Ishikawa (cell line): ENCODE data around the gene F3.

Source experiments
- CEBPB ChIP-seq: IDR thresholded peaks from 2 replicates; pipeline ENCODE4 v1.6.1; 2012
- CREB1 ChIP-seq: IDR thresholded peaks from 2 replicates; pipeline ENCODE4 v1.6.1; 2012; ENCODE audit warnings: low read depth
- EGR1 ChIP-seq: IDR thresholded peaks from 2 replicates; pipeline ENCODE4 v1.6.1; 2012
- EP300 ChIP-seq: IDR thresholded peaks from 2 replicates; pipeline ENCODE4 v1.6.1; 2012; ENCODE audit warnings: borderline replicate concordance
- FOXM1 ChIP-seq: IDR thresholded peaks from 2 replicates; pipeline ENCODE4 v1.6.1; 2012; ENCODE audit warnings: low read depth, borderline replicate concordance
- NFIC ChIP-seq: IDR thresholded peaks from 2 replicates; pipeline ENCODE4 v1.6.1; 2012
- RAD21 ChIP-seq: IDR thresholded peaks from 2 replicates; pipeline ENCODE4 v1.6.1; 2012; ENCODE audit warnings: low read depth
- TAF1 ChIP-seq: IDR thresholded peaks from 2 replicates; pipeline ENCODE4 v1.6.1; 2012; ENCODE audit warnings: low read depth, mild to moderate bottlenecking
- TCF12 ChIP-seq: IDR thresholded peaks from 2 replicates; pipeline ENCODE4 v1.6.1; 2012; ENCODE audit warnings: low read depth
- TEAD4 ChIP-seq: IDR thresholded peaks from 2 replicates; pipeline ENCODE4 v1.6.1; 2012
- YY1 ChIP-seq: IDR thresholded peaks from 2 replicates; pipeline ENCODE4 v1.6.1; 2012; ENCODE audit warnings: low read depth
- ZBTB7A ChIP-seq: IDR thresholded peaks from 2 replicates; pipeline ENCODE4 v1.6.1; 2012; ENCODE audit warnings: low read depth
- TF ChIP-seq, protein P1 (sequence below): IDR thresholded peaks from 2 replicates; pipeline ENCODE4 v1.6.1; 2012; ENCODE audit warnings: low read depth, mild to moderate bottlenecking
- TF ChIP-seq, protein P2 (sequence below): IDR thresholded peaks from 2 replicates; pipeline ENCODE4 v1.6.1; 2012
- TF ChIP-seq, protein P3 (sequence below): IDR thresholded peaks from 2 replicates; pipeline ENCODE4 v1.6.1; 2012

F3 gene

DNA sequence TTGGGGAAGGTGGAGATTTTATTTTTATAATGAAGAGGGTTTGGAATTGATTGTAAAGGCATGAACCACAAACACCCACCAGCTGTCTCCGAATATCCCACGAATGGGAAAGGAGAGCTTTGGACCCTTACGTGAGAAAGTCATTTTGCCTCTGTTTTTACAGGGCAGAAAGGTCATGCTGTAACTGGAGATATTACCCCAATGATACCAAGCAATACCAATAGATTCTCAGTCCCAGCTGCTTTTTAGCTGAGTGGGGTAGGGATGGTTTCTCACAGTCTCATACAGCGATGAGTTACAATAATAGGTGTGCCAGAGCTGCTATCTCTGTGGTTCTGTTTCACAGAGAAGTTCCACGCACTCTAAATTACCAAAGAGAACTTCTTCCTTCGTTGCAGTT, 8.8 kb upstream of the F3 start:
- TF ChIP-seq, protein P1, sequence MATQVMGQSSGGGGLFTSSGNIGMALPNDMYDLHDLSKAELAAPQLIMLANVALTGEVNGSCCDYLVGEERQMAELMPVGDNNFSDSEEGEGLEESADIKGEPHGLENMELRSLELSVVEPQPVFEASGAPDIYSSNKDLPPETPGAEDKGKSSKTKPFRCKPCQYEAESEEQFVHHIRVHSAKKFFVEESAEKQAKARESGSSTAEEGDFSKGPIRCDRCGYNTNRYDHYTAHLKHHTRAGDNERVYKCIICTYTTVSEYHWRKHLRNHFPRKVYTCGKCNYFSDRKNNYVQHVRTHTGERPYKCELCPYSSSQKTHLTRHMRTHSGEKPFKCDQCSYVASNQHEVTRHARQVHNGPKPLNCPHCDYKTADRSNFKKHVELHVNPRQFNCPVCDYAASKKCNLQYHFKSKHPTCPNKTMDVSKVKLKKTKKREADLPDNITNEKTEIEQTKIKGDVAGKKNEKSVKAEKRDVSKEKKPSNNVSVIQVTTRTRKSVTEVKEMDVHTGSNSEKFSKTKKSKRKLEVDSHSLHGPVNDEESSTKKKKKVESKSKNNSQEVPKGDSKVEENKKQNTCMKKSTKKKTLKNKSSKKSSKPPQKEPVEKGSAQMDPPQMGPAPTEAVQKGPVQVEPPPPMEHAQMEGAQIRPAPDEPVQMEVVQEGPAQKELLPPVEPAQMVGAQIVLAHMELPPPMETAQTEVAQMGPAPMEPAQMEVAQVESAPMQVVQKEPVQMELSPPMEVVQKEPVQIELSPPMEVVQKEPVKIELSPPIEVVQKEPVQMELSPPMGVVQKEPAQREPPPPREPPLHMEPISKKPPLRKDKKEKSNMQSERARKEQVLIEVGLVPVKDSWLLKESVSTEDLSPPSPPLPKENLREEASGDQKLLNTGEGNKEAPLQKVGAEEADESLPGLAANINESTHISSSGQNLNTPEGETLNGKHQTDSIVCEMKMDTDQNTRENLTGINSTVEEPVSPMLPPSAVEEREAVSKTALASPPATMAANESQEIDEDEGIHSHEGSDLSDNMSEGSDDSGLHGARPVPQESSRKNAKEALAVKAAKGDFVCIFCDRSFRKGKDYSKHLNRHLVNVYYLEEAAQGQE: no peak
- TF ChIP-seq ZBTB7A: no peak
- no peak for TF ChIP-seq EP300
- TF ChIP-seq, protein P2, sequence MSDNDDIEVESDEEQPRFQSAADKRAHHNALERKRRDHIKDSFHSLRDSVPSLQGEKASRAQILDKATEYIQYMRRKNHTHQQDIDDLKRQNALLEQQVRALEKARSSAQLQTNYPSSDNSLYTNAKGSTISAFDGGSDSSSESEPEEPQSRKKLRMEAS: no peak
- no peak for TF ChIP-seq TEAD4
- TF ChIP-seq NFIC: no peak
- no peak for TF ChIP-seq YY1
- no peak for TF ChIP-seq RAD21
- TF ChIP-seq TCF12: no peak

DNA sequence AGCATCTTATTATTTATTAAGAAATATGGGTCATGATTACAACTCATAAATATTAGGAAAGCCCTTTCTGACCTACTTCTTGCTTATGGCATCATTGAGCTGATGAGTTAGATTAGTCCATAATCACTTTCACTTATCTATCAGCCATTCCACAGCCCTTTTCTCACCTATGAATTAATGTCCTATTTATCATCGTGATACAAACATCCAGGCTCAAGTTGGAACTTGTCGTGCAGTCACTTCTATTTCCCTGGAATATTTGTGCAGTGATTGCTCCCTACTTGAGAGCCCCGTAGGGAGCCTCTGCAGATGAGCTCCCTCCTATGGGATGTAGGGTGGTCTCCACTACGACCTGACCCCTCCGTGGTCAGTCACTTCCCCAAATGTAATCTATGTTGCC, 8.1 kb upstream of the F3 start:
- TF ChIP-seq FOXM1 (no peak), NFIC (no peak), TAF1 (no peak), TEAD4 (no peak), ZBTB7A (no peak), YY1 (no peak)
- TF ChIP-seq, protein P3, sequence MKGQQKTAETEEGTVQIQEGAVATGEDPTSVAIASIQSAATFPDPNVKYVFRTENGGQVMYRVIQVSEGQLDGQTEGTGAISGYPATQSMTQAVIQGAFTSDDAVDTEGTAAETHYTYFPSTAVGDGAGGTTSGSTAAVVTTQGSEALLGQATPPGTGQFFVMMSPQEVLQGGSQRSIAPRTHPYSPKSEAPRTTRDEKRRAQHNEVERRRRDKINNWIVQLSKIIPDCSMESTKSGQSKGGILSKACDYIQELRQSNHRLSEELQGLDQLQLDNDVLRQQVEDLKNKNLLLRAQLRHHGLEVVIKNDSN: no peak
- TF ChIP-seq, protein P2: no peak

DNA sequence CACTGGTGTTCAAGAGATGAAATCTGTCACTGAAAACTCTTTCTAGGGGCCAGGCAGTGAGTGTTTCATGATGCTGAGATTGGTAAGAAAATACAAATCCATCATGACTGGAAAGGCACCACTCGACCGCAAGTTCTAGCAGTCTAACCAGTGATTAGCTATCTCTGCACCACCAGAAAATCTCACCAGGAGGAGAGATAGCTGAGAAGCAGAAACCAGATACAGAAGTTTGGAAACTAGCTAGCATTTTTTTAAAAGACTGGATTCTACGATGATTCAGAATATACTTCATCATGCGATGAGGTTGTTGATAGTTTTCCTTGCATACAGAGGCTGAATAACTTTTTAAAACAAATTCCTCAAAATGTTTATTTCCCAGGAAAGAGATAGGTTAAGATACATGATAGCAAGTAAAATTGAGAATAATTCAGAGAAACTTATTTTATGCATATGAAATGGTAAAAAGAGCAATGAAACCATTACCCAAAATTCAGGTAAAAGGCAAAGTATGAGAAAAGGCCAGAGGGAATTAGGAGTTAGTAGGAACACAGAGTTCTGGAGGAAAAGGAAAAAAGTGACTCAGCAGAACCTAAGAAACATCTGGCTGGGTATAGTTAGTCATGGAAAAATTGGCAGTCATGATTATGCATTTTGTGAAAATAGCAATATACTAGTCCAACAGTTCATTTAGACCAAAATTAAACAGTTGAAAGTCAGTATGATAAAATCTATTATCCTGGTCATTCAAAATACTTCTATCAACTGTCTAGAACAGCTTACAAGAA, 3.3 kb upstream of the F3 start:
- TF ChIP-seq, protein P3: no peak
- no peak for TF ChIP-seq EP300
- no peak for TF ChIP-seq ZBTB7A
- no peak for TF ChIP-seq YY1
- TF ChIP-seq FOXM1: no peak
- no peak for TF ChIP-seq TCF12
- TF ChIP-seq, protein P2: no peak
- TF ChIP-seq NFIC: no peak
- no peak for TF ChIP-seq CREB1
- TF ChIP-seq, protein P1: no peak
- TF ChIP-seq TEAD4: no peak
- no peak for TF ChIP-seq RAD21
- no peak for TF ChIP-seq CEBPB
- TF ChIP-seq TAF1: no peak
- TF ChIP-seq EGR1: no peak

DNA sequence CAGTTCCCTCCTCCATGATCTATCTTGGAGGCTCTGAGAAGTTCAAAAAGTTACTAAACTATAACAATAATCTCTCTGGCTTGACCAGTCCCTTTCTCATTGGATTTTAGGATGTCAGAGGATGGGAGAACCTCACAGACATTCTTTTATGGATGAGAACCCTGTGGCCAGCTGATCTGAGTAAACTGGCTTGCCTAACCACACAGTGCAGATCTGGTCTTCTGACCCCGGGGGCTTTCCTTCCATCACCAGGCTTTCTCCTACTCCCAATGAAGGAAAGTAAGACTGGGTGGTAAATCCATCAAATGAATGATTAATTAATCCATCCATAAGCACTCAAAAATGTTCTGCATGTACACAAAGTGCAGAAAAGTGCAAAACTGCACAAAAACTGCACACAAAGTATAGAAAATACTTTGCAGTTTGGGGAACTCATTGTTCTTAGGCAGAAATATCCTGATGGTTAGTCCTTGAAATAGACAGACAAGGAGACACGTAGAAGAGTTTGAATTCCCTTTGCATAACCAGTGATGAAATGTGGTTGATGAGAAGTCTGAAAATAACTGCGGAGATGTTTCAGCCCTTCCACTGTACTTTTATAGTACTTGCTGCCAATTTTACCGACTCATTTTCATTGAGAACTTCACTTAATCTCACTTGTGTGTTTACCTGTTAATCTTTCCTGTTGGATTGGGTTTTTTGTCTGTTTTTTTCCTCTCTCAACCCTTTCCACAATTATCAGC, 2.5 kb upstream of the F3 start:
- TF ChIP-seq TAF1: no peak
- TF ChIP-seq TCF12: no peak
- no peak for TF ChIP-seq TEAD4
- TF ChIP-seq, protein P1: no peak
- no peak for TF ChIP-seq NFIC
- TF ChIP-seq, protein P2: no peak
- no peak for TF ChIP-seq FOXM1
- TF ChIP-seq, protein P3: no peak
- no peak for TF ChIP-seq EGR1
- TF ChIP-seq CEBPB: no peak
- TF ChIP-seq YY1: no peak
- TF ChIP-seq CREB1: no peak
- TF ChIP-seq ZBTB7A: no peak
- TF ChIP-seq EP300: no peak
- TF ChIP-seq RAD21: no peak
